GM18517 (cell line): ENCODE data around the gene TAF4.

Source experiments
- ATAC-seq: cut with Tn5 transposase; IDR thresholded peaks from one replicate; pipeline ENCODE4 v1.9.1; 2021; ENCODE audit warnings: mild to moderate bottlenecking, moderate library complexity; ENCODE audit not compliant: unreplicated experiment

TAF4 gene

DNA sequence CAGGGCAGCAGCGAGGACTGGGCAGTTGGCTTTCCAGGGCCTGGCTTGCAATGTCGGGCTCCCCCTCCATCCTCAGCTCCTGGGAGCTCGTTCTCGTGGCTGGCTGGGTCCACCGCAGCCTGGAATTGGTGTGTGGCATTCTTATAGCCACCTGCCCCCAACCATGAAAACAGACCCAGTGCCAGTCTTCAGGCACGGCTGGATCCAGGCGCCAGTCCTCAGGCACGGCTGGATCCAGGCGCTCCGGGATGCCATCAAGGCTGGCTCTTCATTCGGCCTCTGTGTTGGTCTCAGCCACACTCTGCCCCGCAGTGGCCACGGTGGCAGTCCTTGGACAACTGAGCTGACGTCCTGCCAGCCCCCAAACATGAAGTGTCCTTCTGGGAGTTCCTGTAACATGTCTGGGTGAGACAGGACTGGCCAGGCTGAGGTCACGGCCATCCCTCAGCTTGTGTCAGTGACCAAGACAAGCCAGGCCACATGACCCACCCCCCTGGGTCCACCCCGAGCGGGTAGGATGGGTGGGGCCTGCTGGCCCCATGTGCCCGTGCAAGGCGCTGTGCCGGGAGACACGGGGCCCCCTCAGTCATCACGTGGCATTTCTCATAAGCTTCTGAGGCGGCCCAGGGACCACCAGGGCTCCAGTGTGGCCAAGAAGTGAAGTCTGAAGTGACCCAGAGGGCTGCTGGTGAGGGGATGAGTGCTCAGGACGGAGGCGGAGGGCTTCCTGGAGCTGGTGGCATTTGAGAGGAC, 99.0 kb downstream of the TAF4 start:
- no peak for ATAC-seq

DNA sequence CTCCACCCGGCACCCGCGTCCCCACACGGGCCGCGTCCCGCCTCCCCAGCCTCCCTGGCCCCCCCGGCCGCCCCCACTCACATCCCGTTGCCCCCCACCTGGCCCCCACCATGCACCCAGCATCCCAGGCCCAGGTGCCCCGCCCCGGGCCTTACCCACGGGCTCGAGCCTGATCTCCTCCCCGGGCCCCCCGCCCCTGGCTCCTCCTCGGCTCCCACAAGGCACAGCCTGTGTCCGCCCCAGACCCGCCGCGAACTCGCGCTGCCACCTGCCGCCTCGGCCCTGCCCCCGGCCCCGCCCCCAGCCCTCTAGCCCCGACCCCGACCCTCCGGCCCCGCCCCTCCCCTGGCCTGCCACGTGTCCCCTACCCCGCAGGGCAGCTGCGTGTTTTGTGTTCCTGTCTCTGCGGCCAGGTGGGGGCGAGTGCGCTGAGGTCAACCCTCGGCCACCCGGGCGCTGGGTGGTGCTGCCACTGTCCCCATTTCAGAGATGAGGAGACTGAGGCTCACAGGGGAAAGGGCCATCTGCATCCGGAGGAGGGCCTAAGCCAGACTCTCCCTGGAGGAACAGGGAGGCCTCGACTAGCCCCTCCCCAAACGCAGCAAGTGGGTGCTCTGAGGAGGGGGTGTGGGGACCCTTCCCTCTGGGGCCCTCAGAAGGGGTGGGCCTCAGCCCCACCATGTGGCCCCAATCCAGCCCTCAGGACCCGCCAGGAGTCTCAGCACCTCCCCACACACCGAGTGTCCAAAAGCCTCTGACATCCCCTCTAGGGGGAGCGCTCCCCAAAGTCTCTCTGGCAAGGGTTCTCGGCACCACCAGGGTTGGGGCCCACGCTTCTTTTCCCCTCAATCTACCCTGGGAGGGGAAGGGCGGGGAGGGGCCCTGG, 99.8 kb downstream of the TAF4 start:
- ATAC-seq, result no peak

DNA sequence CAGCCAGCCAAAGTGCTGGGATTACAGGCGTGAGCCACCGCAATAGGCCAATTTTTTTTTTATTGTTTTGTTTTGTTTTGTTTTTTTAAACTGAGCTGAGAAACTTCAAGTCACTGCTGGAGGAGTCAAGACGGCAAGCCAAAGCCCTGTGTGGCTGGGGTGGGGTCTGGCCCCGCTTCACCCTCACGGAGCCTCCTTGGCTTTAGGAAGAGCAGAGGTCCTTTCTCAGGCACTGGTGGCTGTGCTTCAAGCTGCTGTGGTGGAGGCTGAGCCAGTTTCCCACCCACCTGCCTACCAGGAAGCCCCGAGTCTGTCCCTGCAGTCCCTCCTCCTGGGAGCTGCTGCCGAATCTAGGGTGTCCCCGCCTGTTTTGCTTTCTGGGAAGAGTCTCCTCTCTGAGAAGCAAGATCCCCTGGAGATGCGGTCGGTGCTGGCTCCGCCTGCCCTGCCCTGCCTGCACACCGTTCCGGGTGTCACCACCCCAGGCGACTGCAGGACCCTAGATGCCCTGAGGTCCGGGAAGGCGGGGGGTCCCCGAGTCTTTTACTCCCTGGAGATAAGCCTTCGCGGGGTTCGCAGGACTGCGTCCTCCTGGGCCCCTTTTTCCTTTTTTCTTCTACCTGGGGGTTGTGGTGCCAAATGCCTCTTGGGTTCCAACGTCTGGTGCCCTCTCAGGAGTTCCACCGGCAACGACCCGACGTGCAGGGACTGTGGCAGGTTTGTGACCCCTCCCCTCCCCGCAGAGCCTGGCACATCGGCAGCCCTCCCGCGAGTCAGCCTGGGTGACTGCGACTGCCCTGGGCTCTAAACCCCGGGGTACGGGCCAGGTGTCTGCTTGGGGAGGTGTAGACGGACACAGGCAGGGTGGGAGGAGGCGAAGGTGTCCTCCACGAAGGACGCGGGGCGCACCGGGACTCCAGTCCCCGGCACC, 100.7 kb downstream of the TAF4 start:
- ATAC-seq, result no peak

DNA sequence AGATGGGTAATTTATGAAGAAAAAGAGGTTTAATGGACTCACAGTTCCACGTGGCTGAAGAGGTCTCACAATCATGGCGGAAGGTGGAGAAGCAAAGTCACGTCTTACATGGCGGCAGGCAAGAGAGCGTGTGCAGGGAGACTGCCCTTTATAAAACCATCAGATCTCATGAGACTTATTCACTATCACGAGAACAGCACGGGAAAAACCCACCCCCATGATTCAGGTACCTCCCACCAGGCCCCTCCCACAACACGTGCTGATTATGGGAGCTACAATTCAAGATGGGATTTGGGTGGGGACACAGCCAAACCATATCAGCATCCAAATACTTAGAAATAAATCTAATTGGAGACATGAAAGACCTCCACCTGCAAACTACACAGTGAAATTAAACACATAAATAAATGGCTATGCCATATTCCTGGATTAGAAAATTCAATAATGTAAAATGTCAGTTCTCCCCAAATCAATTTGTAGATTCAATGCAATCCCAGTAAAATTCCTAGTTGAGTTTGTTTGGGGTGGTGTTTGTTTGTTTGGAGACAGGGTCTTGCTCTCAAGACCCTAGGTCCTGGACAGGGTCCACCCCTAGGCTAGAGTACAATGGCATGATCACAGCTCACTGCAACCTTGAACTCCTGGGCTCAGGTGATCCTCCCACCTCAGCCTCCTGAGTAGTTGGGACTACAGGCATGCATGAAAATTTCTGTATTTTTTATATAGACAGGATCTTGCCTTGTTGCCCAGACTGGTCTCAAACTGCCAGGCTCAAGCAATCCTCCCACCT, 101.6 kb downstream of the TAF4 start:
- ATAC-seq, result no peak

GRCh38 chr20:61963149-61963548, 102.5 kb downstream of the TAF4 start:
- no peak for ATAC-seq

DNA sequence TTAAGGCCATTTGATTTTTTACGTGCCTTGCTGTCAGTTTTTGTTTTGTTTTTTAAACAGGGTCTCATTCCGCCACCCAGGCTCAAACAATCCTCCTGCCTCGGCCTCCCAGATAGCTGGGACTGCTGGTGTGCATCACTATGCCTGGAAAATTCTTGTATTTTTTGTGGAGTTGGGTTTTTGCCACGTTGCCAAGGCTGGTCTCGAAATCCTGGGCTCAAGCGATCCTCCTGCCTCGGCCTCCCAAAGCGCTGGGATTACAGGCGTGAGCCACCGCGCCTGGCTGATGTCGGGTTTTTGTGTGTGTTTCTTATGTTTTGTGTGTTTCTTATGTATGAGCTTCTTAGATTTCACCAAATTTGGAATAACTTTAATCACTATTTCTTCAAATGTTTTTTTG, 104.8 kb downstream of the TAF4 start:
- ATAC-seq, result no peak

DNA sequence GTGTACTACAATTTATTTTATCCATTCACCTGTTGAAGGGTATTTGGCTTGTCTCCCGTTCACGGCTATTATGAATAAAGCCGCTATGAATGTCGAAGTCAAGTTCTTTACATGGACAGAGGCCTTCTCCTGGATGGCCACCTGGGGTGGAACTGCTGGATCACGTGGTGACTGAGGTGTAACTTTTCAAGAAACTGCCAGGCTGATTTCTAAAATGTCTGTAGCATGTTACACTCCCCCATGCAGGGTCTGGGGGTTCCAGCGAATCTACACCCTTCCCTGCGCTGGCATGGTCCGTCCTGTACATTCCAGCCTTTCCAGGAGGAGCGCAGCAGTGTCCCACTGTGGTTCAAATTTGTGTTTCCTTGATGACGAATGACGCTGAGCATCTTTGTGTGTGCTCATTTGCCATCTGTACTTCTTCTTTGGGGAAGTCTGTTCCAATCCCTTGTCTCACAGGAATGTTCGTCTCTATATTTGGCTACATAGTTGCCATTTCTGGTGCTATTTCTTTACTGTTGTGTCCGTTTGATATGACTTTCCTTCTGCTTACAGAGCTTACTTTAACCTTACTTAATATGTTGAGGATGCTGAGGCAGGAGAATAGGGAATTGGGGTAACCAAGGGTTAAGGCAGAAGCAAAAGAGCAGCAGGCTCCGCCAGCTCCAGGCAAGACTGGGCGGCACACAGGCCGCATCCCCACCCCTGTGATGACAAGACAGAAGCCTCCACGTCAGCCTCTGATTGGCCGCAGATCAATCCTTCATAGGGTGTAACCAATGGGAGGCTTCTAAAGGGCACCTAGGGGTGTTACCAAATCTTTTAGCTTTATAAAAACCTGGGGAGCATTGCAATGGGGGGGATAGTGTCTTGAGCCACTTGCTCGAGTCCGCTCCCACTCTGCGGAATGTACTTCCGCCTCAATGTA, 106.6 kb downstream of the TAF4 start:
- ATAC-seq, result no peak

GRCh38 chr20:61957961-61958715, 107.5 kb downstream of the TAF4 start:
- ATAC-seq, result no peak

- no peak for ATAC-seq
These were observed 109.0 kb downstream of the TAF4 start for GRCh38 chr20:61956396-61957342.

DNA sequence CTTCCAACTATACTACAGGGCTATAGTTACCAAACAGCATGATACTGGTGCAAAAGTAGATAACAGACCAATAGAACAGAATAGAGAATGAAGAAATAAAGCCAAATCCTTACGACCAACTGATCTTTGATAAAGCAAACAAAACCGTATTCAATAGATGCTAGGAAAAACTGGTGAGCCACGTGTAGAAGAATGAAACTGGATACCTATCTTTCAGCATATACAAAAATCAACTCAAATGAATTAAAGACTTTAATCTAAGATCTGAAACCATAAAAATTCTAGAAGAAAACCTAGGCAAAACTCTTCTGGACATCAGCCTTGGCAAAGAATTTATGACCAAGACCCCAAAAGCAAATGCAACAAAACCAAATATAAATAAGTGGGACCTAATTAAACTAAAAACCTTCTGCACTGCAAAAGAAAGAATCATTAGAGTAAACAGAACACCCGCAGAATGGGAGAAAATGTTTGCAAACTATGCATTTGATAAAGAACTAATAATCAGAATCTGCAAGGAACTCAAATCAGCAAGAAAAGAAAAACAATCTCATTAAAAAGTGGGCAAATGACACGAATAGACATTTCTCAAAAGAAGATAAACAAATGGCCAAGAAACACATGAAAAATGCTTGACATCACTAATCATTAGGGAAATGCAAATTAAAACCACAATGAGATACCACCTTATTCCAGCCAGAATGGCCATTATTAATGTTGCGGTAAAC, 109.8 kb downstream of the TAF4 start:
- ATAC-seq, result no peak

GRCh38 chr20:61954276-61955021, 111.2 kb downstream of the TAF4 start:
- ATAC-seq, result no peak

DNA sequence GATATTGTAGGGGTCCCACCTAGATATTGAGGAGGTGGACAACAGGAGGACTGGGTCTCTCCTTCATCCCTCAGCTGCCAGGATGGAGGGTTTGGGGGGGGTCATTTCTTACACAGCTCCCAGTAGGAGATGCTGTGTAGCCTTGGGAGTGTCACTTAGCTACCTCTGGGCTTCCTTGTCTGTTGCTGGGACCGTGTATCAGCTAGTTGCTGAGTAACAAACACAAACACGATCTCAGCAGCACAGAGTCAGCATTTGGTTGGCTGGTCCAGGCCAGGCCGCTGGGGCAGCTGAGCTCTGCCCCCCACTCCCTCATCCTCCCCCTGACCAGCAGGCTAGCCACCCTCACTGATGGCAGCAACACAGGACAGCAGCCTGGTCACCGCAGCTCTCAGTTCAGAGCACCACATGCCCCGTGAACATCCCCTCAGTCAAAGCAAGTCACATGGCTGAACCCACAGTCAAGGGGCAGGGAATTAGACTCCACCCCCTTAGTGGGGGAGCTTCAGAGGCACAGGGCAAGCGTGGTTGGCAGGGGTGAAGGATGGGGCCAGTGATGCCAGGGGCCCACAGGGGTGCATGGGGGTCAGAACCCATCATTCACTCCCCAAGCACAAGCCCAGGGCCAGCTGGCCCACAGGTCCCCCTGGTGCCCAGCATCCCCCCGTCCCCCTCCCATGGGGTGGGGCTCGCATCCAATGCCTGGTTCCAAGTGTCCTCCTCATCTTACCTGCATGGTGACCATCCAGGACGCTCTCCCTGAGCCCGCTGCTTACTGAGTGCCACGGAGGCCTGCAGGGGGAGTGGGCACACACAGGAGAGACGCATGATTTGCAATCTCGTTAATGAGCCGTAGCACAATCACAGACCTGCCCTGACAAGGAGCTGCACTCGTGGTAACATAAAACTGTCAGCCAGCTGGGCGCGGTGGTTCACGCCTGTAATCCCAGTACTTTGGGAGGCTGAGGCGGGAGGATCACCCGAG, 112.4 kb downstream of the TAF4 start:
- ATAC-seq, result no peak

DNA sequence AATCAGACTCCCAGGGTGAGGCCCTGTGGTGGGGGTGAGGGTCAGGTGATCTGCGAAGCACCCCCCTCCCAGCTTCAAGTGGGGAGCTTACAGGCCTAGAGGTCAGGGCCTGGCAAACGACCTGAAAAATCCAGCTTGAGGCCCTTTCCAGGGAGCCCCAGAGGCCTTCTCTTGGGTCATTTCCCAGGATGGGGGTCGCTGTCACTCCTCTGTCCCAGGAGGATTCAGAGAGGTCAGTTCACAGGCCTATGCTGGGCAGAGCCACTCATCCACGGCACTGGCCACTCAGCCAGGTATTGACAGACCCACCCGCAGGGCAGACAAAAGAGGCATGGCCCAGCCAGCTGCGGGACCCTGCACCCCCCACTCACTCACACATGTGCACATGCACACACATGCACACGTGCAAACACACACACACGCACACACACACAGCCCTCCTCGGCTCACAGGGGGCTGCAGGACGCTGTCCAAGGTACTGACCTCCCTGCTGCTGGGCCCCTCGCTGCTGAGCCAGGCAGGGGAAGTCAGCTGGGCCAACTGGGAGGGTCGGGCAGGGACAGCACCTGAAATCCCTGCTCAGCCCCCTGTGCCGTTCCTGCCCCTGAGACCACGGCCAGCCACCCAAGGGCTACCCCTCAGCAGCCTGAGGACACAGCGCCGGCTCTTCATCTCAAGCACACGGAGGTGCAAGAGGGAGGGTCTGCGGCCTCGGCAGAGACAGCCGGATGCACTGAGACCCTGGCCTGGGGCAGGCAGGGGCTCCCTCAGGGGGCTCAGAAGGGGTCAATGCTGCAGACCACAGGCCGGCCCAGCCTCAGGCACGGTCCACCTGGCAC, 113.8 kb downstream of the TAF4 start:
- ATAC-seq, result no peak

- ATAC-seq, result no peak
These were observed 115.0 kb downstream of the TAF4 start for GRCh38 chr20:61950641-61951071.
